ENCODE data around the gene AHNAK. TPM values are rescaled to one million over a fixed set of nuclear protein-coding genes. Genes with fewer than 3 reads are reported as not detected.

AHNAK gene
- total and polyA plus RNA-seq, 2 of the 8 experiments (the other 6 are each of a cell fraction or from before 2014, with no cell fraction given) = 2.0 to 5.8 TPM

- no peaks in the 10 kb centered on the region for H3K23me2 ChIP-seq (ENCODE audit: low read depth, low read length)
- H2BK12ac ChIP-seq (ENCODE audit: low read depth, low read length) = no peak overlapping the region
- H4K20me1 ChIP-seq (replicated peaks in 1 of 2; ENCODE audit: control insufficient read depth in 1 of 2, insufficient read depth in 2 of 2, low read length in 2 of 2) = no peaks in the 10 kb centered on the region
- CTCF ChIA-PET (ENCODE audit: partially characterized antibody) = interaction anchor here (0.6 to 1.5 kb wide), 6 partner anchors 8 to 127 kb away, joined by 3 to 8 read pairs (median 4); no protein-coding TSS in a partner anchor
- H3K36me3 ChIP-seq (ENCODE audit: control insufficient read depth in 2 of 4, insufficient read depth in 4 of 4, low read length in 3 of 4) = no peaks in the 10 kb centered on the region
- no peak overlapping the region for H3K4me3 ChIP-seq (ENCODE audit: extremely low read depth in 1 of 4, insufficient read depth in 2 of 4, low read depth in 3 of 4, low read length in 4 of 4)
- H2AK5ac ChIP-seq (ENCODE audit: low read depth, low read length) = no peak overlapping the region
- H2BK120ac ChIP-seq (replicated peaks; ENCODE audit: low read depth, low read length) = no peak overlapping the region
- no peak overlapping the region for H3K14ac ChIP-seq (ENCODE audit: insufficient read length)
- H3K79me1 ChIP-seq (ENCODE audit: low read depth, low read length) = no peaks in the 10 kb centered on the region
- H3K4me1 ChIP-seq (replicated peaks in 1 of 4; ENCODE audit: control insufficient read depth in 3 of 4, insufficient read depth in 4 of 4, low read length in 3 of 4) = no peaks in the 10 kb centered on the region
- H4K91ac ChIP-seq (replicated peaks; ENCODE audit: insufficient read length, low read length) = no peak overlapping the region
- no peak for DNase-seq (ENCODE audit: low read depth in 1 of 2, low spot score in 2 of 2)
- H2BK15ac ChIP-seq (ENCODE audit: low read length) = no peak overlapping the region
- no peak overlapping the region for H2BK20ac ChIP-seq (ENCODE audit: low read length)
- no peak overlapping the region for H2AFZ ChIP-seq (ENCODE audit: low read length)
- H3K9ac ChIP-seq (replicated peaks in 1 of 4; ENCODE audit: extremely low read depth in 1 of 4, low read depth in 3 of 4, low read length in 3 of 4) = no peak overlapping the region
- FAIRE-seq = no peak
- H2BK5ac ChIP-seq (ENCODE audit: low read depth, low read length) = no peak overlapping the region
- no peak overlapping the region; the same call in 1 of the 2 replicates for H4K8ac ChIP-seq (ENCODE audit: extremely low read depth, insufficient read depth, low read length)
- POLR2A ChIA-PET (ENCODE audit: partially characterized antibody) = no interaction called here
- whole genome bisulfite sequencing, 2 experiments (ENCODE audit: extremely low coverage in 1 of 2, insufficient coverage in 1 of 2, insufficient read length in 1 of 2, insufficient replicate concordance in 2 of 2, low coverage in 1 of 2, low lambda C conversion rate in 2 of 2, missing lambda C conversion rate in 1 of 2) = 80% methylated on average over 14 of the region's 16 CpGs; no CpG with 5 or more reads in 1 of the 2 experiments
- H4K5ac ChIP-seq (ENCODE audit: insufficient read length, low read depth, low read length) = no peak overlapping the region
- H3K79me2 ChIP-seq (ENCODE audit: control insufficient read depth in 1 of 2, insufficient read depth in 2 of 2, low read length in 2 of 2) = no peaks in the 10 kb centered on the region
- no peak overlapping the region for H3K23ac ChIP-seq (ENCODE audit: insufficient read length)
- H3K4ac ChIP-seq (replicated peaks; ENCODE audit: insufficient read length, low read depth, low read length) = no peak overlapping the region
- H3K56ac ChIP-seq (replicated peaks; ENCODE audit: insufficient read length, low read depth, low read length) = no peak overlapping the region
- H3K27ac ChIP-seq (ENCODE audit: low read depth, low read length) = no peak overlapping the region
- H3K4me2 ChIP-seq (ENCODE audit: insufficient read depth in 1 of 2, low read depth in 2 of 2, low read length in 2 of 2) = no peak overlapping the region
- H3K18ac ChIP-seq (ENCODE audit: extremely low read depth, low read length) = no peak overlapping the region
- H3K27me3 ChIP-seq (replicated peaks in 1 of 4; ENCODE audit: control insufficient read depth in 3 of 4, extremely low read depth in 1 of 4, insufficient read depth in 3 of 4, low read length in 3 of 4) = no peaks in the 10 kb centered on the region
- no peaks in the 10 kb centered on the region for H3K9me3 ChIP-seq (ENCODE audit: insufficient read depth in 2 of 2, low read depth in 1 of 2, low read length in 1 of 2)
- TF ChIP-seq E2F6 (IDR thresholded peaks at IDR 0.05) = no peak
- no peak for TF ChIP-seq NRF1 (IDR thresholded peaks at IDR 0.05; ENCODE audit: low read depth, low read length)
- TF ChIP-seq POLR2A (IDR thresholded peaks at IDR 0.05; ENCODE audit: control extremely low read depth in 1 of 2, low read depth in 2 of 2, low read length in 2 of 2) = no peak
- no peak for TF ChIP-seq YY1 (IDR thresholded peaks at IDR 0.05; ENCODE audit: low read depth, low read length)
- no peak for TF ChIP-seq HDAC6 (IDR thresholded peaks at IDR 0.05; ENCODE audit: low read depth, low read length)
- TF ChIP-seq SP1 (IDR thresholded peaks at IDR 0.05; ENCODE audit: low read depth, low read length) = no peak
- no peak for TF ChIP-seq KDM5A (IDR thresholded peaks at IDR 0.05; ENCODE audit: low read length)
- TF ChIP-seq ATF3 (IDR thresholded peaks at IDR 0.05; ENCODE audit: insufficient read depth, low read depth, low read length) = no peak
- no peak for TF ChIP-seq TAF1 (IDR thresholded peaks at IDR 0.05; ENCODE audit: low read depth, low read length)
- no peak for TF ChIP-seq CBX5 (IDR thresholded peaks at IDR 0.05; ENCODE audit: low read depth, low read length)
- no peak for TF ChIP-seq NANOG (IDR thresholded peaks at IDR 0.05; ENCODE audit: insufficient read depth, low read depth, low read length, poor library complexity, severe bottlenecking)
- TF ChIP-seq TAF7 (optimal IDR thresholded peaks at IDR 0.05; ENCODE audit: borderline replicate concordance, low read depth, low read length) = no peak
- no peak for TF ChIP-seq EGR1 (IDR thresholded peaks at IDR 0.05; ENCODE audit: borderline replicate concordance, low read depth, low read length)
Observed at GRCh38 chr11:62433141-62433903, 113.3 kb downstream of the AHNAK start.
